ENCODE results near the gene CCDC146.
A peak's percentile ranks its signal among the peaks of the same experiment; 100 is the strongest.
"Not testable (repeated sequence)": the region's sequence is repeated elsewhere in the genome, so short reads cannot be mapped to it uniquely, and the experiment has no call there.

The CCDC146 gene, protein sequence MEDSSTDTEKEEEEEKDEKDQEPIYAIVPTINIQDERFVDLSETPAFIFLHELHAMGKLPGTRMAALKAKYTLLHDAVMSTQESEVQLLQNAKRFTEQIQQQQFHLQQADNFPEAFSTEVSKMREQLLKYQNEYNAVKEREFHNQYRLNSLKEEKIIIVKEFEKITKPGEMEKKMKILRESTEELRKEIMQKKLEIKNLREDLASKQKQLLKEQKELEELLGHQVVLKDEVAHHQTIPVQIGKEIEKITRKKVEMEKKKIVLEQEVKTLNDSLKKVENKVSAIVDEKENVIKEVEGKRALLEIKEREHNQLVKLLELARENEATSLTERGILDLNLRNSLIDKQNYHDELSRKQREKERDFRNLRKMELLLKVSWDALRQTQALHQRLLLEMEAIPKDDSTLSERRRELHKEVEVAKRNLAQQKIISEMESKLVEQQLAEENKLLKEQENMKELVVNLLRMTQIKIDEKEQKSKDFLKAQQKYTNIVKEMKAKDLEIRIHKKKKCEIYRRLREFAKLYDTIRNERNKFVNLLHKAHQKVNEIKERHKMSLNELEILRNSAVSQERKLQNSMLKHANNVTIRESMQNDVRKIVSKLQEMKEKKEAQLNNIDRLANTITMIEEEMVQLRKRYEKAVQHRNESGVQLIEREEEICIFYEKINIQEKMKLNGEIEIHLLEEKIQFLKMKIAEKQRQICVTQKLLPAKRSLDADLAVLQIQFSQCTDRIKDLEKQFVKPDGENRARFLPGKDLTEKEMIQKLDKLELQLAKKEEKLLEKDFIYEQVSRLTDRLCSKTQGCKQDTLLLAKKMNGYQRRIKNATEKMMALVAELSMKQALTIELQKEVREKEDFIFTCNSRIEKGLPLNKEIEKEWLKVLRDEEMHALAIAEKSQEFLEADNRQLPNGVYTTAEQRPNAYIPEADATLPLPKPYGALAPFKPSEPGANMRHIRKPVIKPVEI

DNA sequence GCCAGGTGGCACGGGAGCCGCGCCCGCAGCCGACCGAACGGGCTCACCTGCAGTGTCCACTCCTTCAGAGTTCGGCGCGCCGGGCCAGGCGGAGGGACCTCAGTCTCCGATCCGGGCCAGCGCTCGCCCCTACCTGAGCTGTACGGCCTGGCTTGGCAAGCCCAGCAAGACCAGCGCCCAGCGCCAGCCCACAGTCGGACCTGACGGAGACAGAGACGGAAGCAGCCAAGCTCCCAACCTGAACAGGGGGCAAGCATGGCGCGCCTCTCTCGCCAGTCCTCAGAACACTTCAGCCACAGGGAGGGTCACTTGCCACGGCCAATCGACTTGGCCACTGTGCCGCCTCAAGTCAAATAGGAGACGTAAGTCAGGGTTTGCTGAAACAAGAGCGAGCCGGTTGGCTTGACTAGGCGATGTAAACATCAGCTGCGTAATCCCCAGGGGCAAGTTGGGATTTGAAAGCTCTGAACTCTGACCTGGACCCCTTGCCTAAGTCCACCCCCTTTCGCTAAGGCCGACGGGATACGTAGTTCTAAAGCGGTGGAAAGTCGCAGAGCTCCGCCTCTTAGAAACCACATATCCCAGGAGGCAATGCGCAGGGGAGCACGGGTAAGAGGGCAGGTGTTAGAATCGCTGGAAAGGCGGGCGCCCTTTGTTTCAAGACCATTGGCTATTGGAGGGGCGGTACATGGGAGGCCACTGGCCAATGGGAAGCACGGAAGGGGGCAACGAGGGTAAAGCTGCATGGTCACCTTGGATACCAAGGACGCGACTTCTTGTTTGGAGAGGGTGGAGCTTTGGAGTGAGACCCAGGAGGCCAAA, at the start of gene CCDC146:
Gene CCDC146, plus strand, starts transcription at position 756 of the 822 bp plus-strand sequence. CDS start 45,054 bp downstream, outside the sequence.
- peak; percentile 85 for DNase-seq (ENCODE audit: low read depth)

DNA sequence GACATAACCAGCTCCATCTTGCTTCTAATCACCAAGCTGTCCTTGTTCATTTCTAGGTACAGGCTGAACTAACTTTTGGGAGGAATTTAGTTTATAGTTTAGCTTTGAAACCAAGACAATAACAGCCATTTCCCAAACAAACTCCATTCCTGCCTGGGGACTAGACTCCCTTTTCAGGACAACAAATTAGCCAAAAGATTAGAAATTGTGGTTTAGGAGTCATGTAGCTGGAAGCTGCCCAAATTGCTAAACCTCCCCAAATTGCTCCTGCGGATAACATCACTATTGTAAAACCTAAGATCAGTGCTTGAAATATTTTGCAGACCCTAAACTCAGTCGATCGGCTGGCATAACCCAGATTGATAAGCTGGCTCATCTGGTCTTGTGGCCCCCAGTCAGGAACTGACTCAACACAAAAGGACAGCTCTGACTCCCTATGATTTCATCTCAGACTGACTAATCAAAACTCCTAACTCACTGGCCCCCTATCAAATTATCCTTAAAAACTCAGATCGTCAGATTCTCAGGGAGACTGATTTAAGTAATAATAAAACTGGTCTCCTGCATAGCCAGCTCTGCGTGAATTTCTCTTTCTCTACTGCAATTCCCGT, 47.5 kb upstream of the CCDC146 start:
- DNase-seq (ENCODE audit: low read depth) = not testable (repeated sequence)

DNA sequence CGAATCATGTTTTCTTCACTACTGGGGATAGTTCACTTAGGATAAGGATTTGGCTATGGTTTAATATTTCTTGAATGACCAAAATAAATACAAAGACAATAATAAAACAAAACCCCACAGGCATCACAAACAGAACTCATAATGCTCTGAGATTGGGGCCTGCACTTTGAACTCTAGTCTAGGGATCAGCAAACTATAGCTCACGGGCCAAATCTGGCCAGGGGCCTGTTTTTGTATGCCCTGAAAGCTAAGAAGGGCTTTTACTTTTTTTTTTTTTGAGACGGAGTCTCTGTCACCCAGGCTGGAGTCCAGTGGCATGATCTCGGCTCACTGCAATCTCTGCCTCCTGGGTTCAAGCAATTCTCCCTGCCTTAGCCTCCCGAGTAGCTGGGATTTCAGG, 45.4 kb upstream of the CCDC146 start:
- not testable (repeated sequence) for DNase-seq (ENCODE audit: low read depth)

DNA sequence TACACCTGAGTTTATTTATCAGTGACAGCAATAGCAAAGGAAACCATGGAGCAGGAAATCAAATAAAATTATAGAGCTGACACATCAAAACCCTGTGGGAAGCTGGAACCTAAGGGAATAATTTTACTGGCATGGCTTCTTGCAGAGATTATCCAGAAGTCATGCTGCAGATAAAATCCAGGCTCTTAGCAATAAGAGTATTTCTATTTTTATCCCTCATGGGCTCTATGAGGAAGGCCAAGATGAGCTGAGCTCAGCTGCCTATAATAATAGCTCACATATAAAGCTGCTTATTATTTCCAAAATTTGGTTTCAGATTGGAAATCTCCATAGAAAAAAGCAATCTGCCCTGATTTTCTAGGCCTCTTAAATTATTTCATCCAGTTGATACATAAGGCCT, 43.3 kb upstream of the CCDC146 start:
- DNase-seq (ENCODE audit: low read depth) = not testable (repeated sequence)

DNA sequence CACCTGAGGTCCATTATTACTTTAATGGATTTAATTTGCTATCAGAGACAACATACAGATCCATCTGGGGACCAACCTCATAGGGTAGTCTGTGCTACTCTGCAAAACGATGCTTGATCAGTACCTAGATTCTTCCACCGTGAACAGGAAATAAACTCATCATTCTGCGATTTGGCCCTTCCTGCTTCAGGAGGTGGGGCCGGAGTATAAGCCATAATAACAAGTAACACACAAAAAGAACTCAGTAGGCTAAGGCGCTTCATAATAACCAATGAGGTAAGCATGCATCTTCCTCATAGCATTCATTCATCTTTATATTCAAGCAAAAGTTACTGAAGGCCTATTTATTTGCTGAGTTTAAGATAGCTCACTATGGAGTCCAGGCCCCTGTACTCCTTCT, 42.8 kb upstream of the CCDC146 start:
- not testable (repeated sequence) for DNase-seq (ENCODE audit: low read depth)

DNA sequence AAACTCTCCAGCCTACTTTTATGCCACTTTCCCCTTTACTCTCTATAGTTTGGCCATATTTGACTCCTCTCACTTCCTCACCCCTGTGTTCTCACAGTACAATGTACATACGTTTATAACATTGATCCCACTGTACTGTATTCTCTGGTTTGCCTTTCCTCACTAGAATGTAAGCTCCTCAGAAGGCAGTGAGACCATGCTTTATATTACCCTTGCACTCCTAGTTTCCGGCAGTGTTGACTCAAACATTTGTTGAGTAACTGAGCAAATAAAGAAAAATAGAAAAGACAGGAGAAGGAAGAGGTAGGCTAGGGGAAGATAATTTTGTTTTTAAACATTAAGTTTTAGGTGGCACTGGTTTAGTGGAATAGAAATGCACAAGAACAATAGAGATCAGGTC, 42.2 kb upstream of the CCDC146 start:
- not testable (repeated sequence) for DNase-seq (ENCODE audit: low read depth)

DNA sequence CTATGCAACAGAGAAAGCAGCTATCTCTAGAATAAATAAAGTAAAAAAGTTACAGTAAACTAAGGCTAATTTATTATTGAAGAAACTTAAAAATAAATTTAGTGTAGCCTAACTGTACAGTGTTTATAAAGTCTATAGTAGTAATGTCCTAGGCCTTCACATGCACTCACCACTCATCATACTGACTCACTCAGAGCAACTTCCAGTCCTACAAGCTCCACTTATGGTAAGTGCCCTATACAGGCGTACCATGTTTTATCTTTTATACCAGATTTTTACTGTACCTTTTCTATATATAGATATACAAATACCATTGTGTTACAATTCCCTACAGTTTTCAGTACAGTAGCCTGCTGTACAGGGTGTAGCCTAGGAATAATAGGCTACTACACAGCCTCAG, 40.2 kb upstream of the CCDC146 start:
- DNase-seq (ENCODE audit: low read depth) = not testable (repeated sequence)

DNA sequence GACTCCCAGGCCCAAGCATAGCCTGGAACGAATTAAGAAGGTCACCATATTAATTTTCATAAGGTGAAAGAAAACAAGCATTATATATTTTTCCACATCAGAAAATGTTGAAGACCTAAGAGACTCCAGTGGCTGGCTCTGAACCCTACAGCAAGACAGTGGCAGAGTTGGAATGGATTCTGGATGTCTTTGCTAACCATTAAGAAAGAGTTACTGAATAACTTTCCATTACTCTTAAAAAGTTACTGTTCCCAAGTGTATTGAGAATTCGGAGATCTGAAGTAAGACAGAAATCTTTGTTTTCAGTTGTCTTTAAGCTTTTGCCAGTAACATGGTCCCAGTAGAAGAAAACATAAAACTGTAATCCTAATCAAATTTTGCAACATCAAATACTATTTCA, 30.1 kb upstream of the CCDC146 start:
- DNase-seq (ENCODE audit: low read depth) = not testable (repeated sequence)

DNA sequence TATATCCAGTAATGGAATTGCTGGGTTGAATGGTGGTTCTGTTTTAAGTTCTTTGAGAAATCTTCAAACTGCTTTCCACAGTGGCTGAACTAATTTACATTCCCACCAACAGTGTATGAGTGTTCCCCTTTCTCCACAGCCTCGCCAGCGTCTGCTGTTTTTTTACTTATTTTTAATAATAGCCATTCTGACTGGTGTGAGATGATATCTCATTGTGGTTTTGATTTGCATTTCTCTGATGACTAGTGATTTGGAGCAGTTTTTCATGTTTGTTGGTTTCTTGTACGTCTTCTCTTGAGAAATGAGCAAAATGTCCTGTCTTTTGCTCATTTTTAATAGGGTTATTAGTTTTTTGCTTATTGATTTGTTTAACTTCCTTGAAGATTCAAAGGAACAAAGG, 21.9 kb upstream of the CCDC146 start:
- not testable (repeated sequence) for DNase-seq (ENCODE audit: low read depth)

DNA sequence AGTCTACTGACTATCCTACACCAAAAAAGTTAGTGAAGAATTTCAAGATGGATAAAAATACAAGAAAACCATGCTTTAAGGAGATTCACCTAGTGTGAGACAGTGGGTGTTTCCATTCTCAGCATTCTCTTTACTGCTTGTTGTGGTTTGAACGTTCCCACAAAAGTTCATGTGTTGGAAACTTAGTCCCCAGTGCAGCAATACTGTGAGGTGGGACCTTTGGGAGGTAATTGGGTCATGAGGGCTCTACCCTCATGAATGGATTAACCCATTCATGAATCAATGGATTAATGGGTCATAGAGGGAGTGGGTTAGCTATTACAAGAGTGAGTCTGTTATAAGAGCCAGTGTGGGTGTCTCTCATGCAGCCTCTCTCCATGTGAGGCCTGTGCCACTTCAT, 21.2 kb upstream of the CCDC146 start:
- DNase-seq (ENCODE audit: low read depth) = not testable (repeated sequence)

DNA sequence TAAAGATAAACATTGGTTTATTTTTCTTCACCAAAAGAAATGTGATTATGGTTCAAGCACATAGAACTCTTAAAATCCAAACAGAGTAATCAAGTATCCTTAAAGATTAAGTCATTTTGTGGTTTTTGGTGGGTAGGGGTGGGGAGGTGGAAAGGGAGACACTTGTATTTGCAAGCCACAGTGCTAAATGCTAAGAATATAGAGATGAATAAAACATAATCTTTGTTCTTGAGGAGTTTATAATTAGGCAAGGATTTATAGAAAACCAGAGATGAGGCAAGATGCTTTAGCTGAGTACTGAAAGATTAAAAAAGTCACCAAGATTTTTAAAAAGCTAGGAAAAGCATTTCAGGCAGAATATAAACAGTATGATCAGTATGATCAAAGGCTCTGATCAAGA, 19.7 kb upstream of the CCDC146 start:
- DNase-seq (ENCODE audit: low read depth) = not testable (repeated sequence)

DNA sequence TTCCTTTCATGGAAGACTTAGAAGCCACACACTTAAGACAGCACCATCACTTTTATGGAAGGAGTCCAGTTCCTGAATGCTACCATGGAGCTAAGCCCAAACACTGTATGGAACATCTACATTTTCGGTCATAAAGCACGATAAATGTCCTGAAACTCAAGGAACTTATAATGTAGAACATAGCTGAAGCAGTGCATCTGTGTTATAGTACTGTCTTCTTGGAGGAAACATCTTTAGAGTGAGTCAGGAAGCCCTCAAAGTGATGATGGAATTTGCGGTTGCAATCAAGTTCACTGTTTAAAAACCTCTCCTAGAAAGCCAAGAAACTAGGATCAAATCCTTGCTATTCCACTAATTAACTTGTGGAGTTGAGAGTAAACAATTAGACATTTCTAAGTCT, 16.5 kb upstream of the CCDC146 start:
- not testable (repeated sequence) for DNase-seq (ENCODE audit: low read depth)

DNA sequence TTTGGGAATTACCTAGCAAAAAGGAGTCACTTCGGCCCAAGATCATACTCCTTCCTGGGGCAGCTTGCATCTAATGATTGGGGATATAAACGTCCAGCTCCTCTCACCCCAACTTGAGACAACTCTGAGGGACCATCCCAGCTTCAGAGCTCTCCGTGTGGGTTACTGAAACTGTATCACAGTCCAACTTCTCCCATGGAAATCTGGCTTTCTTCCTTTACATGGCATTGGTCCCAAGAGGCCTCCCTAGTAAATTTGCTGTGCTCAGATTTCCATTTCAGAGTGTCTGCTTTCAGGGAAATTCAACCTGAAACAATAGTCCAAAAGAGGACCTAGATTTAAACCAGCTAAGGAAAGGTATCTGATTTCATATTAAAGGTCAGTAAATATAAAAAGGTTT, 14.8 kb upstream of the CCDC146 start:
- not testable (repeated sequence) for DNase-seq (ENCODE audit: low read depth)

DNA sequence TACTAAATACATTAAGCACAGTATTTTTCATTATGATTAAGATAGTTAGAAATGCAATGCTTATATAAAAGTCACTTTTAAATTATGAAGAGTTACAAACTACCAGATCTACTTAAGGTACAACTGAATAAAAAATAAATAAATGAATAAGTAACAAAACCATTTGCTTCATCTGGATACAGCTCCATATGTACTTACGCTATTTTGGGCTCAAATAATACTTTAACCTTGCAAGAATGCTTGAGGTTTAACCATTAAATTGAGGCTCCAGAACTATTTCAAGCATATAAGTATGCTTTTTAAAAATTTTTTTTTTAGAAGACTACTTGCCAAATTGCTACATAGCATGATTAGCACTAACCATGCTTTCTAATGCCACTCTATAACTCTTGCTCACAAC, 14.1 kb upstream of the CCDC146 start:
- DNase-seq (ENCODE audit: low read depth) = not testable (repeated sequence)

DNA sequence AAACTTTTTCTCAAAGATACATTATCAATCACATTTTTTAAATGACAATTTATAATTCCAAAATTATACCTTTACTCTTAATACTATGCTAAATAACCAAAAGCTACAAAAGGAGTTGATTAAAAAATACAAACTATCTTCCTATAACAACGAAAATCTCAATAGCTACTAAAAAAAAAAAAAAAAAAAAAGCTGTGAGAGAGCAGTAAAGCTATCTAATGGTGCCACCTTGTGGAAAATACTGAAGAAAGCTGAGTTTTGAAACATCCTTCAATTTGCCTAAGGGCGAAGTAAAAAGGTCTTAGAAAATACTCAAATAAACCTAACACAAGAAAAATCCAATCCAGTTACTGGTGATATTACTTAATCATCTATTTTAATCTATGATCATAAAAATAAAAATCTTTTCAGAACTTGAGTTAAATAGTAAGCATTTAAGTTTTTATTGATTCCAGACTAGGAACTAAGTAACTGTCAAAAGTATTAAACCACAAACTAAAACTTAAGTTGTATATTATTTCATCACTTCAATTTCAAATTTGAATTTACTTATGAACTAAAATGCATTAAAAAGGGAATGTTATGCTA, 9.6 kb upstream of the CCDC146 start:
- DNase-seq (ENCODE audit: low read depth) = not testable (repeated sequence)

DNA sequence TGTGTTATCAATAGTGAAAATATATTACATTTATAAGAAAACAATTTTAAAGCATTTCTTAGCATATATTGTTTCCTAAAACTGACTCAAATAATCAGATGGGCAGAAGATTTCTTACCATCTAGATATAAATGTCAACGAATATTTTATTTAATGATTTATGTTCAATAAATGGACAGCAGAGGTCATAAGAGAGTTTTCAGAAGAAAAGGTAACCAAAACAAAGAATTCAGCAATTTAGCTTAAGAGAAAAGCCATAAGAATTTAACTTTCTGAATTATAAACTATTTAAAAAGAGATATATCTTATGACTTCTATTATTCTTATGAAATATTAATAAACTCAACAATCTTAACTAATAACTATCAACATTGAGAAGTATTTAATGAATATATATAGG, 3.1 kb downstream of the CCDC146 start:
- DNase-seq (ENCODE audit: low read depth) = not testable (repeated sequence)

DNA sequence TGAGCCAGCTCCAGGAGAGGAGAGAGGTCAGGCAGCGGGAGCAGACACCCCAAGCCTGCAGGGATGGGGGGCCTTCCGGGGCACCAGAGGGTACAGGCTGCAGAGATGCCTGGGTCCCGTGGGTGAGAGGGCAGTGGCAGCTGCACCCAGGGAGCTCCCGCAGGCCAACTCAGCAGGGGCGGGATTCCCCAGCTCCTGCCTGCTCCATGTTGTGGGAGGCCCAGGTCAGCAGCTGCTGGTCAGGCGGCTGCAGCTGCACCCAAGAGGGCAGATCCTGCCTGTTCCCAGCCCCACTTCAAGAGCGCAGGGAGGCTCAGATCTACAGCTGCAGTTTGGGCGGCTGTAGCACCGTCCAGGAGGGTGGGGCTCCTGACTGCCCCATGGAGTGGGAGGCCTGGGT, 4.6 kb downstream of the CCDC146 start:
- DNase-seq (ENCODE audit: low read depth) = not testable (repeated sequence)

DNA sequence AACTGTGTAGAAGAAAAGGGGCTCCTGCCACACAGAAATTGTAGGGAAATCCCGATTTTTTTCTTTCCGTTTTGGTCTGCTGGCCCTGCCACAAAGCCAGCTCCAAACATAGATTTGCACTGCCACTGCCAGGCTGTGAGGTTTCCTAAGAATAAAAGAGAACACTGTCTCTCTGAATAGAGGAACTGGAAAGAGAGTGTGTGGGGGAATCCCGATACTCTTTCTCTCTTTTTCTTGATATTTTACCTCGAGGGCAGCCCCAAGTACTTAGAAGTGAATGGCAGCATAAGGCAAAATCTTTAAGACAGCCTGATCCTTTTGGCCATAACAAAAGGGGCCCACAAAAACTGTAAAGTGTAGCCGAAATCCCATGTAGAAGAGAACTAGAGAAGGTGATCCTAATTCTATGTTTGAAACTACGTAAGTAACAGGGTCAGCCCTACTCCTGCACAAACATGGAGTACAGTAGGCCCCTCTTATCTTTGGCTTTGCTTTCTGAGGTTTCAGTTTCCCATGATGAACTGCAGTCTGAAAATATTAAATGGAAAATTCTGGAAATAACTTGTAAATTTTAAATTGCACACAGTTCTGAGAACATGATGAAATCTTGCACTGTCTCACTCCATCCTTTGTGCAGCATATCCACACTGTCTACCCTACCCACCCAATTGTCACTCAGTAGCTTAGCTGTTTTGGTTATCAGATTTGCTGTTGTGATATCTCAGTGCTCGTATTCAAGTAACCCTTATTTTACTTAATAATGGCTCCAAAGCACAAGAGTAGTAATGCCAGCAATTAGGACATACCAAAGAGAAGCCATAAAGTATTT, 6.4 kb downstream of the CCDC146 start:
- DNase-seq (ENCODE audit: low read depth) = not testable (repeated sequence)

DNA sequence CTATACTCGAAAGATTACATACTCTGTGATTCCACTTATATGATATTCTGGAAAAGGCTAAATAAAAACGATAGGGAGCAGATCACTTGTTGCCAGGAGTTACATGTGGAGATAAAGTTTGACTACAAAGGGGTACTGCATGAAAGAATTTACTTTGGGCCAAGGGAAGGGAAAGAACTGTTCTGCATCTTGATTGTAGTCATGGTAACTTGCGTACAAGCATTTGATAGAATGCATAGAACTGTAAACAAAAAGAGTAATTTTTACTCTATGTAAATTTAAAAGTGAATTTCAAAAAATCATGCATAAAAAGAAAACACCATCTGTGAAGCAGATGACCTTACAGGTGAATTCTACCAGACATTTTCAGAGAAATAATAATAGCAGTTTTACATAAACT, 9.4 kb downstream of the CCDC146 start:
- DNase-seq (ENCODE audit: low read depth) = not testable (repeated sequence)

DNA sequence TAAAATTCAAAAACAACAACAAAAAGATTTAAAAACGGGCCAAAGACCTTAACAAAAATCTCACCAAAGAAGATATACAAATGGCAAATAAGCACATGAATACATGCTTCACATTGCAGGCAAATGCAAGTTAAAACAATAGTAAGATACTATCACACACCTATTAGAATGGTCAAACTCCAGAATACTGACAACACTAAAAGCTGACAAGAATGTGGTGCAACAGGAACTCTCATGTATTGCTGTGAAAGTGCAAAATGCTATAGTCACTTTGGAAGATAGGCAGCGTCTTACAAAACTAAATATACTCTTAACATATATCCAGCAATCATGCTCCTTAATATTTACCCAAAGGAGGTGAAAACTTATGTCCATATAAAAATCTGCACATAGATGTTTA, 16.3 kb downstream of the CCDC146 start:
- not testable (repeated sequence) for DNase-seq (ENCODE audit: low read depth)

Measured in activated T-cell treated with anti-CD3 and anti-CD28 coated beads for 48 hours (primary cell).